K562 (cell line): ENCODE measurements around the gene ARPC4. TPM values are rescaled to one million over a fixed set of nuclear protein-coding genes. Genes with fewer than 3 reads are reported as not detected.

ENCODE experiments used
- CBFB ChIP-seq: sonication (generic); formaldehyde crosslinking; IDR thresholded peaks from 2 replicates; pipeline ENCODE4 v1.4.0; 2020; ENCODE audit warnings: mild to moderate bottlenecking, missing genetic modification reagents
- ETV6 ChIP-seq, 3 experiments: fragments of 150-350 bp in 1 of 3; sonication (generic) in 1 of 3; formaldehyde crosslinking in 1 of 3; IDR thresholded peaks; 2 replicates each; pipeline versions ENCODE4 v1.6.1 to v1.8.0; 2014 to 2022; ENCODE audit warnings: borderline replicate concordance in 2 of 3, low read depth in 2 of 3, antibody characterized with exemption in 1 of 3, low read length in 1 of 3, mild to moderate bottlenecking in 1 of 3, missing genetic modification reagents in 1 of 3
- FOXP1 ChIP-seq: sonication (generic); formaldehyde crosslinking; IDR thresholded peaks from 2 replicates; pipeline ENCODE4 v1.8.0; 2022; ENCODE audit warnings: mild to moderate bottlenecking, missing genetic modification reagents
- HIVEP1 ChIP-seq: fragments of 250-450 bp; sonication (Bioruptor Pico); IDR thresholded peaks from 2 replicates; pipeline ENCODE4 v1.4.0; 2020; ENCODE audit warnings: mild to moderate bottlenecking
- NFIC ChIP-seq: fragments of 450-650 bp; IDR thresholded peaks from 2 replicates; pipeline ENCODE4 v1.6.1; 2017; ENCODE audit warnings: mild to moderate bottlenecking, inconsistent platforms
- RUNX1 ChIP-seq: sonication (generic); IDR thresholded peaks from 2 replicates; pipeline ENCODE4 v1.6.1; 2016; ENCODE audit warnings: antibody characterized with exemption, low read depth
- SMAD3 ChIP-seq: fragments of 450-650 bp; formaldehyde crosslinking; conservative IDR thresholded peaks from 2 replicates; pipeline ENCODE4 v1.4.0; 2020; ENCODE audit warnings: mild to moderate bottlenecking
- SP1 ChIP-seq: sonication (generic); formaldehyde crosslinking; IDR thresholded peaks from 2 replicates; pipeline ENCODE4 v1.8.1; 2022; ENCODE audit warnings: mild to moderate bottlenecking, missing genetic modification reagents
- polyA plus RNA-seq, 8 experiments: library from polyadenylated mRNA; depleted of rRNA in 4 of 8; stranded (reverse) in 5 of 8; unstranded in 3 of 8; fragments of >200 nt; fragmentation: Nextera tagmentation in 2 of 8; fragmentation: Illumina TruSeq in 1 of 8; extraction: Ambion mirVana in 2 of 8; extraction: Trizol in 1 of 8; gene quantifications; 2 replicates each; pipeline versions ENCODE4 v1.2.1 to v1.2.3, GENCODE V29; 2011 to 2014; ENCODE audit warnings: inconsistent platforms in 1 of 8, missing spikeins in 1 of 8
- total RNA-seq, 7 experiments: library from RNA; depleted of rRNA in 6 of 7; stranded (reverse); fragments of >200 nt in 6 of 7; fragmentation: Illumina TruSeq in 2 of 7; extraction: Trizol in 2 of 7; gene quantifications; 2 replicates each; pipeline versions ENCODE4 v1.2.1 to v1.2.3, GENCODE V29; 2011 to 2021; ENCODE audit warnings: low replicate concordance in 1 of 7
- TF ChIP-seq, protein P1 (sequence below): sonication (generic); formaldehyde crosslinking; IDR thresholded peaks from 2 replicates; pipeline ENCODE4 v1.8.0; 2022; ENCODE audit warnings: mild to moderate bottlenecking, low read depth, missing genetic modification reagents
- TF ChIP-seq, protein P2 (sequence below): IDR thresholded peaks from 3 replicates; pipeline ENCODE4 v1.6.1; 2011; ENCODE audit warnings: borderline replicate concordance, mild to moderate bottlenecking, moderate library complexity; ENCODE audit not compliant: insufficient read length; ENCODE audit errors: extremely low read depth
- TF ChIP-seq, protein P3 (sequence below): fragments of 450-650 bp; formaldehyde crosslinking; IDR thresholded peaks from 2 replicates; pipeline ENCODE4 v1.4.0; 2022; ENCODE audit warnings: mild to moderate bottlenecking, moderate library complexity
- TF ChIP-seq, protein P4 (sequence below): fragments of 200-800 bp; sonication (Bioruptor generic); IDR thresholded peaks from 2 replicates; pipeline ENCODE4 v1.6.1; 2017; ENCODE audit warnings: missing genetic modification characterization, missing compliant biosample characterization

Gene ARPC4
- total and polyA plus RNA-seq, 9 of the 15 experiments (the other 6 are each of a cell fraction or from before 2014, with no cell fraction given) = 20.1 to 153 (median 119) TPM

DNA sequence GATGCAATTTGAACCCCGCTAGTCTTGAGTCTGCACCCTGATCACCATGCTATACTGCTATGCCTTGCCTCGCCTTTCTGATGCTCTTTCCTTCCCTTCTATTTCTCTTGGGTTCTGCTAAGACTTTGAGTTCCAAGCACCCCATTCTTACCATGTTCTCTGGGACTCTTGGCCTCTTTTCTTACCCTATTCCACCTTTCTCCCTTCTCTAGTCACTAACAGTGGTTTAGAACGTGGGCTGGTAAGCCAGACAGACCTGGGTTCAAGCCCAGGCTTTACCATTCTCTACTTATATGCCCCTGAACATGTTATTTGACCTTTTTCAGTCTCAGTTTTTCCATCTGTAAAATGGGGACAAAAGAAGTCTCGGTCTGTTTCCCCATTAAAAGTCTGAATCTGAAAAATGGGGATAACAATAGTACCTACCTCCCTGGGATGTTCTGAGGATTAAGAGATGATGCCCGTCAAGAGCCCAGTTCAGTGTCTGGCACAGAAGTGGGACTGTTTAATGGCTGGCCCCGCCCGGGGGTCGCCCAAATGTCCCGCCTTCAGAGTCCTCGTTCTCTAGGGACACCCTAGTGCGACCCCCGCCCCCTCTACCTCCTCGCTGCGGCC, 985 bp upstream of the ARPC4 start (continued):
- TF ChIP-seq CBFB (CRISPR knock-in tag) (no peak), RUNX1 (no peak), FOXP1 (CRISPR knock-in tag) (no peak), HIVEP1 (CRISPR knock-in tag) (no peak), NFIC (no peak; the same call in 1 of the 2 replicates), ETV6 (IDR thresholded peaks at IDR 0.05; ENCODE audit: borderline replicate concordance in 1 of 2, low read depth in 2 of 2, low read length in 1 of 2) (no peak; a peak in 1 of 4 replicates), ETV6 (CRISPR knock-in tag; IDR thresholded peaks at IDR 0.05; ENCODE audit: borderline replicate concordance) (no peak), SMAD3 (CRISPR knock-in tag) (no peak), SP1 (CRISPR knock-in tag) (peak; percentile 30; the same call in 1 of the 2 replicates)
- TF ChIP-seq, protein P1, sequence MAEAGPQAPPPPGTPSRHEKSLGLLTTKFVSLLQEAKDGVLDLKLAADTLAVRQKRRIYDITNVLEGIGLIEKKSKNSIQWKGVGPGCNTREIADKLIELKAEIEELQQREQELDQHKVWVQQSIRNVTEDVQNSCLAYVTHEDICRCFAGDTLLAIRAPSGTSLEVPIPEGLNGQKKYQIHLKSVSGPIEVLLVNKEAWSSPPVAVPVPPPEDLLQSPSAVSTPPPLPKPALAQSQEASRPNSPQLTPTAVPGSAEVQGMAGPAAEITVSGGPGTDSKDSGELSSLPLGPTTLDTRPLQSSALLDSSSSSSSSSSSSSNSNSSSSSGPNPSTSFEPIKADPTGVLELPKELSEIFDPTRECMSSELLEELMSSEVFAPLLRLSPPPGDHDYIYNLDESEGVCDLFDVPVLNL (CRISPR knock-in tag) = no peak
- TF ChIP-seq, protein P2, sequence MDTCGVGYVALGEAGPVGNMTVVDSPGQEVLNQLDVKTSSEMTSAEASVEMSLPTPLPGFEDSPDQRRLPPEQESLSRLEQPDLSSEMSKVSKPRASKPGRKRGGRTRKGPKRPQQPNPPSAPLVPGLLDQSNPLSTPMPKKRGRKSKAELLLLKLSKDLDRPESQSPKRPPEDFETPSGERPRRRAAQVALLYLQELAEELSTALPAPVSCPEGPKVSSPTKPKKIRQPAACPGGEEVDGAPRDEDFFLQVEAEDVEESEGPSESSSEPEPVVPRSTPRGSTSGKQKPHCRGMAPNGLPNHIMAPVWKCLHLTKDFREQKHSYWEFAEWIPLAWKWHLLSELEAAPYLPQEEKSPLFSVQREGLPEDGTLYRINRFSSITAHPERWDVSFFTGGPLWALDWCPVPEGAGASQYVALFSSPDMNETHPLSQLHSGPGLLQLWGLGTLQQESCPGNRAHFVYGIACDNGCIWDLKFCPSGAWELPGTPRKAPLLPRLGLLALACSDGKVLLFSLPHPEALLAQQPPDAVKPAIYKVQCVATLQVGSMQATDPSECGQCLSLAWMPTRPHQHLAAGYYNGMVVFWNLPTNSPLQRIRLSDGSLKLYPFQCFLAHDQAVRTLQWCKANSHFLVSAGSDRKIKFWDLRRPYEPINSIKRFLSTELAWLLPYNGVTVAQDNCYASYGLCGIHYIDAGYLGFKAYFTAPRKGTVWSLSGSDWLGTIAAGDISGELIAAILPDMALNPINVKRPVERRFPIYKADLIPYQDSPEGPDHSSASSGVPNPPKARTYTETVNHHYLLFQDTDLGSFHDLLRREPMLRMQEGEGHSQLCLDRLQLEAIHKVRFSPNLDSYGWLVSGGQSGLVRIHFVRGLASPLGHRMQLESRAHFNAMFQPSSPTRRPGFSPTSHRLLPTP = no peak
- TF ChIP-seq, protein P3, sequence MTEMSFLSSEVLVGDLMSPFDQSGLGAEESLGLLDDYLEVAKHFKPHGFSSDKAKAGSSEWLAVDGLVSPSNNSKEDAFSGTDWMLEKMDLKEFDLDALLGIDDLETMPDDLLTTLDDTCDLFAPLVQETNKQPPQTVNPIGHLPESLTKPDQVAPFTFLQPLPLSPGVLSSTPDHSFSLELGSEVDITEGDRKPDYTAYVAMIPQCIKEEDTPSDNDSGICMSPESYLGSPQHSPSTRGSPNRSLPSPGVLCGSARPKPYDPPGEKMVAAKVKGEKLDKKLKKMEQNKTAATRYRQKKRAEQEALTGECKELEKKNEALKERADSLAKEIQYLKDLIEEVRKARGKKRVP (CRISPR knock-in tag) = no peak
- TF ChIP-seq, protein P4, sequence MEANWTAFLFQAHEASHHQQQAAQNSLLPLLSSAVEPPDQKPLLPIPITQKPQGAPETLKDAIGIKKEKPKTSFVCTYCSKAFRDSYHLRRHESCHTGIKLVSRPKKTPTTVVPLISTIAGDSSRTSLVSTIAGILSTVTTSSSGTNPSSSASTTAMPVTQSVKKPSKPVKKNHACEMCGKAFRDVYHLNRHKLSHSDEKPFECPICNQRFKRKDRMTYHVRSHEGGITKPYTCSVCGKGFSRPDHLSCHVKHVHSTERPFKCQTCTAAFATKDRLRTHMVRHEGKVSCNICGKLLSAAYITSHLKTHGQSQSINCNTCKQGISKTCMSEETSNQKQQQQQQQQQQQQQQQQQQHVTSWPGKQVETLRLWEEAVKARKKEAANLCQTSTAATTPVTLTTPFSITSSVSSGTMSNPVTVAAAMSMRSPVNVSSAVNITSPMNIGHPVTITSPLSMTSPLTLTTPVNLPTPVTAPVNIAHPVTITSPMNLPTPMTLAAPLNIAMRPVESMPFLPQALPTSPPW (CRISPR knock-in tag) = no peak
